Measurements from ENCODE around the gene ABLIM1.

DNA sequence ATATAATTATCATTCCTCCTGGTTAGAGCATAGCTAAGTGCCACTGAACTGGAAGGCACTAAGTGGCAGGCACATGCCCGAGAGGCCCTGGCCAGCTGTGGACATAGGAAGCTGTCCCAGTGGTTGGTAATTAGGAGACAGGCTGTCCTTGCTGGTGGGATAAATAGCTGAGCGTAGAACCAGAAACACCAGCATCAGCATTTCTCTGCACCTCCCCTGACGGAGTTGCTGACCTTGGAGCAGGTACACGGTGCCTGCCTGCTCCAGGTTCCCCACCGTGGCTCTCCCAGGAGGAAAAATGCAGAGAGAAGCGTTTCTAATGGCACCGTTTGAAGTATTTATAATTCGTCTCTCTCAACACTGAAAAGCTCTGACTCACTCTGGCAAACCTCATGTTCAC lies 5.6 kb upstream of the ABLIM1 start:
- TF ChIP-seq CTCF (IDR thresholded peaks at IDR 0.05) (no peak), POLR2A (IDR thresholded peaks at IDR 0.05) (no peak)
